Astrocyte of the cerebellum (primary cell): ENCODE data around the gene NCAM1.

Experiments used
- DNase-seq: peaks from one replicate; pipeline ENCODE4 v3.0.0-alpha.2; 2011; ENCODE audit warnings: low read depth
- H3K4me3 ChIP-seq: 2 replicates; pipeline ENCODE4 v1.5.1; 2011; ENCODE audit warnings: mild to moderate bottlenecking, low read depth, low read length, moderate library complexity
- in situ Hi-C: cut with HindIII; loops from 2 replicates; pipeline ENCODE4 v1.10.0; 2017; ENCODE audit warnings: low sequenced_read_pairs
- TF ChIP-seq, protein P1 (sequence below): IDR thresholded peaks from 2 replicates; pipeline ENCODE4 v1.5.1; 2012; ENCODE audit warnings: low read length, low read depth, moderate library complexity, mild to moderate bottlenecking; ENCODE audit errors: missing control alignments

The NCAM1 gene

DNA sequence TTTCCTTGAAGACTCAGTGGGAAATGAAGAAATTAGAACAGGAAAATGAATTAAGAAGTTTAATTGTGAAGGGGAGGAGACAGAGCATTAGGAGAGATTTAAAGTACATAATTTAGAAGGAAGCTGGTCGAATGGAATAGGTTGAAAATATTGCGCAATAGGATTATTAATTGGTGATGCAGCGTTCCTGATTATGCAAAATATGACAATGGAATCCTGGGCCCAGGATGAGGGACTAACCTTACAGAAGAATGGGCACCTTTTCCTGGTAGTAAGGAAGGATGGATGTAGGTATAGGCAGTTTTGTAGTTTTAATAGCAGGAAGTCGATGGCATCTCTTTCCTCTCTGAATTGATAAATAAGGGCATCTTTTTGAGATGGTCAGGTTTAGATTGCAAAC, 360.9 kb downstream of the NCAM1 start:
- H3K4me3 ChIP-seq, result no peak overlapping the region
- TF ChIP-seq, protein P1, sequence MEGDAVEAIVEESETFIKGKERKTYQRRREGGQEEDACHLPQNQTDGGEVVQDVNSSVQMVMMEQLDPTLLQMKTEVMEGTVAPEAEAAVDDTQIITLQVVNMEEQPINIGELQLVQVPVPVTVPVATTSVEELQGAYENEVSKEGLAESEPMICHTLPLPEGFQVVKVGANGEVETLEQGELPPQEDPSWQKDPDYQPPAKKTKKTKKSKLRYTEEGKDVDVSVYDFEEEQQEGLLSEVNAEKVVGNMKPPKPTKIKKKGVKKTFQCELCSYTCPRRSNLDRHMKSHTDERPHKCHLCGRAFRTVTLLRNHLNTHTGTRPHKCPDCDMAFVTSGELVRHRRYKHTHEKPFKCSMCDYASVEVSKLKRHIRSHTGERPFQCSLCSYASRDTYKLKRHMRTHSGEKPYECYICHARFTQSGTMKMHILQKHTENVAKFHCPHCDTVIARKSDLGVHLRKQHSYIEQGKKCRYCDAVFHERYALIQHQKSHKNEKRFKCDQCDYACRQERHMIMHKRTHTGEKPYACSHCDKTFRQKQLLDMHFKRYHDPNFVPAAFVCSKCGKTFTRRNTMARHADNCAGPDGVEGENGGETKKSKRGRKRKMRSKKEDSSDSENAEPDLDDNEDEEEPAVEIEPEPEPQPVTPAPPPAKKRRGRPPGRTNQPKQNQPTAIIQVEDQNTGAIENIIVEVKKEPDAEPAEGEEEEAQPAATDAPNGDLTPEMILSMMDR, result no peak
- in situ Hi-C loops, result no loop called here
- no peak for DNase-seq

DNA sequence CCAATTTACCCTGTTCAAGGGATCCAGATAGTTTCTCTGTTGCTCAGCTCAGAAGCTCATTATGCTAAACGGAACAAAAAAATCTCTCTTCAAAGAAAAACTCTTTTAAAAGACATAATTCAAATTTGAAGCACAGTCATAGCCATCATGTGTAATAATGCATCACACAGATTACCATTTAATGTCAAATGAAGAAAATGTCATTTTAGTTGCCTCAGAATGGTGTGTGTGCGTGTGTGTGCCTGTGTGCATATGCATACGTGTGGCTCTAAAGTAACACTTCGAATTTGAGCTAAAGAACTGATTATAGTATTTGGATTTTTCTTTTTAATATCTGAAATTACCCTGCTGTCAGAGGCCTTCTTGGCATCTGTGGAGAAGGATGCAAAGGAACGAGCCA, 363.0 kb downstream of the NCAM1 start:
- TF ChIP-seq, protein P1, result no peak
- no peak overlapping the region for H3K4me3 ChIP-seq
- no peak for DNase-seq
- in situ Hi-C loops, result no loop called here
